K562 (cell line): ENCODE measurements around the gene CCDC9B.
A peak's percentile ranks its signal among the peaks of the same experiment; 100 is the strongest.

Source experiments
- CHD2 ChIP-seq: IDR thresholded peaks from 2 replicates; pipeline ENCODE4 v1.6.1; 2011; ENCODE audit warnings: low read depth, low read length
- CTCF ChIP-seq, 3 experiments: IDR thresholded peaks in 2 of 3; conservative IDR thresholded peaks in 1 of 3; 2 replicates each; pipeline ENCODE4 v1.5.1; 2011 to 2012; ENCODE audit warnings: low read length in 3 of 3, mild to moderate bottlenecking in 3 of 3, control low read depth in 2 of 3, improper control_type of control experiment in 1 of 3, inconsistent platforms in 1 of 3, low read depth in 1 of 3, mixed read lengths in 1 of 3, moderate library complexity in 1 of 3; ENCODE audit not compliant: insufficient read depth in 2 of 3
- DACH1 ChIP-seq: fragments of 450-650 bp; IDR thresholded peaks from 2 replicates; pipeline ENCODE4 v1.6.1; 2018; ENCODE audit not compliant: partially characterized antibody
- EP300 ChIP-seq: IDR thresholded peaks from 2 replicates; pipeline ENCODE4 v1.6.1; 2012; ENCODE audit warnings: low read length, improper control_type of control experiment
- JUNB ChIP-seq: fragments of 450-650 bp; formaldehyde crosslinking; conservative IDR thresholded peaks from 2 replicates; pipeline ENCODE4 v1.4.0; 2020; ENCODE audit warnings: mild to moderate bottlenecking
- SMC3 ChIP-seq: conservative IDR thresholded peaks from 2 replicates; pipeline ENCODE4 v1.6.1; 2011; ENCODE audit warnings: low read depth, low read length, improper control_type of control experiment; ENCODE audit not compliant: insufficient read depth
- SNRNP70 ChIP-seq: fragments of 200-400 bp; formaldehyde crosslinking; optimal IDR thresholded peaks from 2 replicates; pipeline ENCODE3; 2017; ENCODE audit warnings: low read depth, low read length
- SP1 ChIP-seq: sonication (generic); formaldehyde crosslinking; IDR thresholded peaks from 2 replicates; pipeline ENCODE4 v1.8.1; 2022; ENCODE audit warnings: mild to moderate bottlenecking, missing genetic modification reagents
- USF2 ChIP-seq: sonication (generic); formaldehyde crosslinking; IDR thresholded peaks from 2 replicates; pipeline ENCODE4 v1.5.0; 2020; ENCODE audit warnings: missing genetic modification reagents
- YBX1 ChIP-seq: fragments of 450-650 bp; IDR thresholded peaks from 2 replicates; pipeline ENCODE4 v1.7.1; 2016; ENCODE audit warnings: mild to moderate bottlenecking
- ZBTB1 ChIP-seq: sonication (generic); formaldehyde crosslinking; IDR thresholded peaks from 2 replicates; pipeline ENCODE4 v1.8.1; 2023; ENCODE audit warnings: missing genetic modification reagents, low read depth, mild to moderate bottlenecking, borderline replicate concordance
- ZHX1 ChIP-seq: fragments of 150-350 bp; conservative IDR thresholded peaks from 2 replicates; pipeline ENCODE4 v1.6.1; 2014; ENCODE audit warnings: low read length

- TF ChIP-seq EP300 (no peak), DACH1 (no peak), SMC3 (peak; percentile 88), ZHX1 (no peak), CTCF (IDR thresholded peaks at IDR 0.05 in 2 of 3, conservative IDR thresholded peaks at IDR 0.05 in 1 of 3; ENCODE audit: insufficient read depth in 2 of 3, low read depth in 1 of 3, low read length in 3 of 3) (peak; percentile 87 to 91 (median 87)), SP1 (CRISPR knock-in tag) (no peak), JUNB (CRISPR knock-in tag) (no peak), USF2 (CRISPR knock-in tag) (no peak), CHD2 (no peak), SNRNP70 (no peak), YBX1 (no peak), ZBTB1 (no peak)
Measured at GRCh38 chr15:40344631-40345120, 3.9 kb upstream of the CCDC9B start.
